K562 (cell line): ENCODE measurements around the gene RBM3.

ENCODE experiments used
- ATF3 ChIP-seq, 2 experiments: fragments of 450-650 bp in 1 of 2; sonication (generic) in 1 of 2; formaldehyde crosslinking in 1 of 2; IDR thresholded peaks in 1 of 2; conservative IDR thresholded peaks in 1 of 2; 2 replicates each; pipeline versions ENCODE4 v1.6.1 to v1.8.1; 2016 to 2023; ENCODE audit warnings: mild to moderate bottlenecking in 2 of 2, moderate library complexity in 2 of 2, inconsistent platforms in 1 of 2, missing genetic modification reagents in 1 of 2
- ATF6 ChIP-seq: sonication (generic); formaldehyde crosslinking; IDR thresholded peaks from 2 replicates; pipeline ENCODE4 v1.4.0; 2020; ENCODE audit warnings: mild to moderate bottlenecking, missing genetic modification reagents
- BACH1 ChIP-seq: fragments of 200-800 bp; sonication (Bioruptor generic); IDR thresholded peaks from 2 replicates; pipeline ENCODE4 v1.6.1; 2016; ENCODE audit warnings: missing genetic modification characterization, missing compliant biosample characterization
- CREB1 ChIP-seq, 2 experiments: sonication (generic) in 1 of 2; formaldehyde crosslinking in 1 of 2; IDR thresholded peaks; 2 replicates each; pipeline versions ENCODE4 v1.6.1 to v1.8.0; 2012 to 2022; ENCODE audit warnings: inconsistent platforms in 1 of 2, mild to moderate bottlenecking in 1 of 2, missing genetic modification reagents in 1 of 2, moderate library complexity in 1 of 2
- GTF3C2 ChIP-seq: IDR thresholded peaks from 3 replicates; pipeline ENCODE4 v1.6.1; 2011; ENCODE audit warnings: borderline replicate concordance, mild to moderate bottlenecking, moderate library complexity; ENCODE audit not compliant: insufficient read length; ENCODE audit errors: extremely low read depth
- JUND ChIP-seq, 2 experiments: IDR thresholded peaks; 2 replicates in 1 of 2; 3 replicates in 1 of 2; pipeline ENCODE4 v1.6.1; 2011; ENCODE audit warnings: borderline replicate concordance in 2 of 2, low read depth in 2 of 2, low read length in 2 of 2, improper control_type of control experiment in 1 of 2, missing biosample characterization in 1 of 2, missing genetic modification characterization in 1 of 2, missing genetic modification reagents in 1 of 2
- KDM1A ChIP-seq, 2 experiments: fragments of 450-650 bp; IDR thresholded peaks; 2 replicates each; pipeline ENCODE4 v1.6.1; 2016; ENCODE audit warnings: mild to moderate bottlenecking in 2 of 2
- ZBTB8A ChIP-seq: fragments of 450-650 bp; IDR thresholded peaks from 2 replicates; pipeline ENCODE4 v1.6.1; 2018; ENCODE audit warnings: mild to moderate bottlenecking, moderate library complexity; ENCODE audit not compliant: partially characterized antibody
- ZKSCAN1 ChIP-seq: fragments of 150-350 bp; IDR thresholded peaks from 2 replicates; pipeline ENCODE4 v1.6.1; 2016; ENCODE audit warnings: low read depth, low read length
- ZNF655 ChIP-seq: fragments of 250-450 bp; sonication (Bioruptor Pico); IDR thresholded peaks from 2 replicates; pipeline ENCODE4 v1.5.0; 2021
- ZNF79 ChIP-seq: fragments of 250-450 bp; sonication (Bioruptor Pico); IDR thresholded peaks from 2 replicates; pipeline ENCODE4 v1.4.0; 2020; ENCODE audit warnings: low read depth, mild to moderate bottlenecking, moderate library complexity
- TF ChIP-seq, protein P1 (sequence below), 3 experiments: IDR thresholded peaks in 2 of 3; conservative IDR thresholded peaks in 1 of 3; 2 replicates each; pipeline ENCODE4 v1.5.1; 2011 to 2012; ENCODE audit warnings: low read length in 3 of 3, mild to moderate bottlenecking in 3 of 3, control low read depth in 2 of 3, improper control_type of control experiment in 1 of 3, inconsistent platforms in 1 of 3, low read depth in 1 of 3, mixed read lengths in 1 of 3, moderate library complexity in 1 of 3; ENCODE audit not compliant: insufficient read depth in 2 of 3
- TF ChIP-seq, protein P2 (sequence below): sonication (generic); IDR thresholded peaks from 2 replicates; pipeline ENCODE4 v1.6.1; 2016
- TF ChIP-seq, protein P3 (sequence below): fragments of 150-350 bp; IDR thresholded peaks from 2 replicates; pipeline ENCODE4 v1.6.1; 2014; ENCODE audit warnings: low read depth, mild to moderate bottlenecking, low read length, borderline replicate concordance

- TF ChIP-seq KDM1A (IDR thresholded peaks at IDR 0.05) (no peak), ZNF655 (CRISPR knock-in tag) (no peak), CREB1 (IDR thresholded peaks at IDR 0.05) (no peak), CREB1 (CRISPR knock-in tag; IDR thresholded peaks at IDR 0.05) (no peak), ATF3 (IDR thresholded peaks at IDR 0.05) (no peak), ATF3 (CRISPR knock-in tag; conservative IDR thresholded peaks at IDR 0.05) (no peak), ZKSCAN1 (no peak), ATF6 (CRISPR knock-in tag) (no peak), GTF3C2 (no peak), ZBTB8A (no peak), JUND (IDR thresholded peaks at IDR 0.05; ENCODE audit: borderline replicate concordance, low read depth, low read length) (no peak), JUND (tag; IDR thresholded peaks at IDR 0.05; ENCODE audit: borderline replicate concordance, low read depth, low read length) (no peak), BACH1 (tag) (no peak), ZNF79 (no peak)
- TF ChIP-seq, protein P1, sequence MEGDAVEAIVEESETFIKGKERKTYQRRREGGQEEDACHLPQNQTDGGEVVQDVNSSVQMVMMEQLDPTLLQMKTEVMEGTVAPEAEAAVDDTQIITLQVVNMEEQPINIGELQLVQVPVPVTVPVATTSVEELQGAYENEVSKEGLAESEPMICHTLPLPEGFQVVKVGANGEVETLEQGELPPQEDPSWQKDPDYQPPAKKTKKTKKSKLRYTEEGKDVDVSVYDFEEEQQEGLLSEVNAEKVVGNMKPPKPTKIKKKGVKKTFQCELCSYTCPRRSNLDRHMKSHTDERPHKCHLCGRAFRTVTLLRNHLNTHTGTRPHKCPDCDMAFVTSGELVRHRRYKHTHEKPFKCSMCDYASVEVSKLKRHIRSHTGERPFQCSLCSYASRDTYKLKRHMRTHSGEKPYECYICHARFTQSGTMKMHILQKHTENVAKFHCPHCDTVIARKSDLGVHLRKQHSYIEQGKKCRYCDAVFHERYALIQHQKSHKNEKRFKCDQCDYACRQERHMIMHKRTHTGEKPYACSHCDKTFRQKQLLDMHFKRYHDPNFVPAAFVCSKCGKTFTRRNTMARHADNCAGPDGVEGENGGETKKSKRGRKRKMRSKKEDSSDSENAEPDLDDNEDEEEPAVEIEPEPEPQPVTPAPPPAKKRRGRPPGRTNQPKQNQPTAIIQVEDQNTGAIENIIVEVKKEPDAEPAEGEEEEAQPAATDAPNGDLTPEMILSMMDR (IDR thresholded peaks at IDR 0.05 in 2 of 3, conservative IDR thresholded peaks at IDR 0.05 in 1 of 3; ENCODE audit: insufficient read depth in 2 of 3, low read depth in 1 of 3, low read length in 3 of 3) = no peak
- TF ChIP-seq, protein P2, sequence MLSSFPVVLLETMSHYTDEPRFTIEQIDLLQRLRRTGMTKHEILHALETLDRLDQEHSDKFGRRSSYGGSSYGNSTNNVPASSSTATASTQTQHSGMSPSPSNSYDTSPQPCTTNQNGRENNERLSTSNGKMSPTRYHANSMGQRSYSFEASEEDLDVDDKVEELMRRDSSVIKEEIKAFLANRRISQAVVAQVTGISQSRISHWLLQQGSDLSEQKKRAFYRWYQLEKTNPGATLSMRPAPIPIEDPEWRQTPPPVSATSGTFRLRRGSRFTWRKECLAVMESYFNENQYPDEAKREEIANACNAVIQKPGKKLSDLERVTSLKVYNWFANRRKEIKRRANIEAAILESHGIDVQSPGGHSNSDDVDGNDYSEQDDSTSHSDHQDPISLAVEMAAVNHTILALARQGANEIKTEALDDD = no peak
- TF ChIP-seq, protein P3, sequence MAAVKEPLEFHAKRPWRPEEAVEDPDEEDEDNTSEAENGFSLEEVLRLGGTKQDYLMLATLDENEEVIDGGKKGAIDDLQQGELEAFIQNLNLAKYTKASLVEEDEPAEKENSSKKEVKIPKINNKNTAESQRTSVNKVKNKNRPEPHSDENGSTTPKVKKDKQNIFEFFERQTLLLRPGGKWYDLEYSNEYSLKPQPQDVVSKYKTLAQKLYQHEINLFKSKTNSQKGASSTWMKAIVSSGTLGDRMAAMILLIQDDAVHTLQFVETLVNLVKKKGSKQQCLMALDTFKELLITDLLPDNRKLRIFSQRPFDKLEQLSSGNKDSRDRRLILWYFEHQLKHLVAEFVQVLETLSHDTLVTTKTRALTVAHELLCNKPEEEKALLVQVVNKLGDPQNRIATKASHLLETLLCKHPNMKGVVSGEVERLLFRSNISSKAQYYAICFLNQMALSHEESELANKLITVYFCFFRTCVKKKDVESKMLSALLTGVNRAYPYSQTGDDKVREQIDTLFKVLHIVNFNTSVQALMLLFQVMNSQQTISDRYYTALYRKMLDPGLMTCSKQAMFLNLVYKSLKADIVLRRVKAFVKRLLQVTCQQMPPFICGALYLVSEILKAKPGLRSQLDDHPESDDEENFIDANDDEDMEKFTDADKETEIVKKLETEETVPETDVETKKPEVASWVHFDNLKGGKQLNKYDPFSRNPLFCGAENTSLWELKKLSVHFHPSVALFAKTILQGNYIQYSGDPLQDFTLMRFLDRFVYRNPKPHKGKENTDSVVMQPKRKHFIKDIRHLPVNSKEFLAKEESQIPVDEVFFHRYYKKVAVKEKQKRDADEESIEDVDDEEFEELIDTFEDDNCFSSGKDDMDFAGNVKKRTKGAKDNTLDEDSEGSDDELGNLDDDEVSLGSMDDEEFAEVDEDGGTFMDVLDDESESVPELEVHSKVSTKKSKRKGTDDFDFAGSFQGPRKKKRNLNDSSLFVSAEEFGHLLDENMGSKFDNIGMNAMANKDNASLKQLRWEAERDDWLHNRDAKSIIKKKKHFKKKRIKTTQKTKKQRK = no peak
These were observed 14.2 kb upstream of the RBM3 start for GRCh38 chrX:48560056-48560455.
